ENCODE measurements around the gene TBC1D2.

The TBC1D2 gene

GRCh38 chr9:98255578-98256296 lies at the start of gene TBC1D2 (continued):
- peak; percentile 92 for TF ChIP-seq KLF8 (tag by site-specific recombination; IDR thresholded peaks at IDR 0.05)
- TF ChIP-seq ZNF777 (tag by site-specific recombination; IDR thresholded peaks at IDR 0.05; ENCODE audit: borderline replicate concordance) = peak; percentile 74; the same call in 1 of the 2 replicates
- no peak for TF ChIP-seq ZNF169 (tag by site-specific recombination; IDR thresholded peaks at IDR 0.05)
- TF ChIP-seq HIC1 (tag by site-specific recombination; IDR thresholded peaks at IDR 0.05) = peak; percentile 74
- peak; percentile 98 for TF ChIP-seq ZNF561 (tag by site-specific recombination; IDR thresholded peaks at IDR 0.05; ENCODE audit: borderline replicate concordance)
- peak; percentile 67 for TF ChIP-seq SP7 (tag by site-specific recombination; IDR thresholded peaks at IDR 0.05)
- no peak for TF ChIP-seq ZNF26 (tag by site-specific recombination; IDR thresholded peaks at IDR 0.05)
- TF ChIP-seq PATZ1 (tag by site-specific recombination; IDR thresholded peaks at IDR 0.05) = peak; percentile 58
- no peak for TF ChIP-seq ZNF292 (tag by site-specific recombination; IDR thresholded peaks at IDR 0.05; ENCODE audit: borderline replicate concordance, low read depth)
- TF ChIP-seq ZBTB21 (tag by site-specific recombination; IDR thresholded peaks at IDR 0.05) = 0 out of 2 replicates have a peak, but pooled peaks have one; percentile 34
- TF ChIP-seq ZBTB26 (tag by site-specific recombination; optimal IDR thresholded peaks at IDR 0.05) = peak; percentile 77
- no peak for TF ChIP-seq ZBTB7A (tag by site-specific recombination; IDR thresholded peaks at IDR 0.05; ENCODE audit: low read depth)
- no peak for TF ChIP-seq ZNF785 (tag by site-specific recombination; IDR thresholded peaks at IDR 0.05)
- peak; percentile 63 for TF ChIP-seq ZNF366 (tag by site-specific recombination; conservative IDR thresholded peaks at IDR 0.05)
- no peak for TF ChIP-seq ZNF521 (tag by site-specific recombination; IDR thresholded peaks at IDR 0.05)
- TF ChIP-seq SCRT2 (tag by site-specific recombination; IDR thresholded peaks at IDR 0.05) = peak; percentile 38
- TF ChIP-seq ZBTB48 (tag by site-specific recombination; IDR thresholded peaks at IDR 0.05) = peak; percentile 71
- TF ChIP-seq ZSCAN23 (tag by site-specific recombination; IDR thresholded peaks at IDR 0.05) = no peak
- TF ChIP-seq ZNF518A (tag by site-specific recombination; conservative IDR thresholded peaks at IDR 0.05; ENCODE audit: low read depth) = peak; percentile 71
- TF ChIP-seq ZNF112 (tag by site-specific recombination; IDR thresholded peaks at IDR 0.05) = no peak
- no peak for TF ChIP-seq ZNF658 (tag by site-specific recombination; IDR thresholded peaks at IDR 0.05)
- peak; percentile 96 for TF ChIP-seq KLF9 (tag by site-specific recombination; IDR thresholded peaks at IDR 0.05; ENCODE audit: low read depth)
- peak; percentile 63 for TF ChIP-seq ZNF639 (tag by site-specific recombination; IDR thresholded peaks at IDR 0.05)
- no peak for TF ChIP-seq ZNF324 (tag by site-specific recombination; IDR thresholded peaks at IDR 0.05)
- TF ChIP-seq ZNF621 (tag by site-specific recombination; IDR thresholded peaks at IDR 0.05) = no peak
- peak; percentile 37; the same call in 1 of the 2 replicates for TF ChIP-seq OSR2 (tag by site-specific recombination; IDR thresholded peaks at IDR 0.05)
- TF ChIP-seq ZBTB17 (tag by site-specific recombination; IDR thresholded peaks at IDR 0.05) = peak; percentile 96
